HEK293 (cell line): ENCODE measurements around the gene CABLES2.
"Not testable (repeated sequence)": the region's sequence is repeated elsewhere in the genome, so short reads cannot be mapped to it uniquely, and the experiment has no call there.

Source experiments
- CTCF ChIA-PET: fragments of 350-600 bp; formaldehyde crosslinking; extraction: SDS; loops from one replicate; lab custom pipeline; 2021; ENCODE audit warnings: antibody characterized with exemption; lab: Yijun Ruan, JAX
- POLR2A ChIA-PET: fragments of 300-600 bp; formaldehyde crosslinking; extraction: SDS; loops from one replicate; lab custom pipeline; 2020; ENCODE audit warnings: antibody characterized with exemption, inconsistent platforms; lab: Yijun Ruan, JAX
- H3K27ac ChIP-seq: fragments of 200-500 bp; sonication (Bioruptor generic); 2 replicates; pipeline ENCODE4 v1.5.1; 2014; ENCODE audit warnings: low read depth, low read length, control low read depth, inconsistent platforms; ENCODE audit errors: extremely low read depth
- H3K36me3 ChIP-seq, 2 experiments: fragments of 200-500 bp in 1 of 2; sonication (Bioruptor generic) in 1 of 2; 1 replicate in 1 of 2; 2 replicates in 1 of 2; pipeline ENCODE4 v1.5.1; 2014 to 2017; ENCODE audit warnings: inconsistent platforms in 2 of 2, low read length in 2 of 2; ENCODE audit not compliant: control insufficient read depth in 2 of 2, insufficient read depth in 1 of 2
- H3K4me1 ChIP-seq: fragments of 200-500 bp; sonication (Bioruptor generic); 2 replicates; pipeline ENCODE4 v1.5.1; 2014; ENCODE audit warnings: mild to moderate bottlenecking, low read length, inconsistent platforms; ENCODE audit not compliant: control insufficient read depth, insufficient read depth
- H3K4me3 ChIP-seq: 2 replicates; pipeline ENCODE4 v1.5.1; 2011; ENCODE audit warnings: low read depth, mild to moderate bottlenecking, control low read depth, low read length, moderate library complexity
- H3K9me3 ChIP-seq: fragments of 200-500 bp; sonication (Bioruptor generic); 2 replicates; pipeline ENCODE4 v1.5.1; 2014; ENCODE audit warnings: low read depth, low read length, inconsistent platforms; ENCODE audit not compliant: control insufficient read depth, insufficient read depth
- CTCF ChIP-seq: fragments of 450-650 bp; formaldehyde crosslinking; IDR thresholded peaks from 2 replicates; pipeline ENCODE4 v1.5.1; 2016; ENCODE audit warnings: missing biosample characterization, missing genetic modification characterization
- GLIS2 ChIP-seq: fragments of 450-650 bp; formaldehyde crosslinking; IDR thresholded peaks from 2 replicates; pipeline ENCODE4 v1.5.1; 2016; ENCODE audit warnings: missing biosample characterization, missing genetic modification characterization
- MEIS1 ChIP-seq: sonication (generic); formaldehyde crosslinking; IDR thresholded peaks from 2 replicates; pipeline ENCODE4 v1.8.1; 2022; ENCODE audit warnings: missing genetic modification reagents, mild to moderate bottlenecking, borderline replicate concordance
- ZBTB48 ChIP-seq: fragments of 450-650 bp; formaldehyde crosslinking; IDR thresholded peaks from 2 replicates; pipeline ENCODE4 v1.5.1; 2016; ENCODE audit warnings: missing biosample characterization, missing genetic modification characterization
- ZFHX2 ChIP-seq: fragments of 450-650 bp; formaldehyde crosslinking; conservative IDR thresholded peaks from 2 replicates; pipeline ENCODE4 v1.5.1; 2016; ENCODE audit warnings: missing biosample characterization, missing genetic modification characterization
- ZIC2 ChIP-seq: fragments of 450-650 bp; formaldehyde crosslinking; IDR thresholded peaks from 2 replicates; pipeline ENCODE4 v1.5.1; 2016; ENCODE audit warnings: missing biosample characterization, missing genetic modification characterization
- ZNF133 ChIP-seq: fragments of 450-650 bp; formaldehyde crosslinking; IDR thresholded peaks from 2 replicates; pipeline ENCODE4 v1.5.1; 2016; ENCODE audit warnings: missing biosample characterization, missing genetic modification characterization
- ZNF433 ChIP-seq: fragments of 450-650 bp; formaldehyde crosslinking; IDR thresholded peaks from 2 replicates; pipeline ENCODE4 v1.5.1; 2016; ENCODE audit warnings: missing biosample characterization, missing genetic modification characterization, low read depth
- ZNF600 ChIP-seq: fragments of 450-650 bp; formaldehyde crosslinking; IDR thresholded peaks from 2 replicates; pipeline ENCODE4 v1.5.1; 2016; ENCODE audit warnings: missing biosample characterization, missing genetic modification characterization
- ZNF610 ChIP-seq: fragments of 450-650 bp; formaldehyde crosslinking; IDR thresholded peaks from 2 replicates; pipeline ENCODE4 v1.5.1; 2016; ENCODE audit warnings: missing biosample characterization, missing genetic modification characterization, borderline replicate concordance
- ZNF837 ChIP-seq: fragments of 450-650 bp; formaldehyde crosslinking; IDR thresholded peaks from 2 replicates; pipeline ENCODE4 v1.5.1; 2016; ENCODE audit warnings: missing biosample characterization, missing genetic modification characterization
- ZNF843 ChIP-seq: fragments of 450-650 bp; formaldehyde crosslinking; IDR thresholded peaks from 2 replicates; pipeline ENCODE4 v1.5.1; 2016; ENCODE audit warnings: missing biosample characterization, missing genetic modification characterization
- ZXDB ChIP-seq: fragments of 450-650 bp; formaldehyde crosslinking; IDR thresholded peaks from 2 replicates; pipeline ENCODE4 v1.5.1; 2016; ENCODE audit warnings: missing biosample characterization, missing genetic modification characterization
- TF ChIP-seq, protein P1 (sequence below): fragments of 450-650 bp; formaldehyde crosslinking; IDR thresholded peaks from 2 replicates; pipeline ENCODE4 v1.5.1; 2017; ENCODE audit warnings: missing biosample characterization, mild to moderate bottlenecking, missing genetic modification characterization, moderate library complexity
- TF ChIP-seq, protein P2 (sequence below): fragments of 450-650 bp; formaldehyde crosslinking; conservative IDR thresholded peaks from 2 replicates; pipeline ENCODE4 v1.5.1; 2016; ENCODE audit warnings: low read depth, missing biosample characterization, missing genetic modification characterization

The CABLES2 gene

DNA sequence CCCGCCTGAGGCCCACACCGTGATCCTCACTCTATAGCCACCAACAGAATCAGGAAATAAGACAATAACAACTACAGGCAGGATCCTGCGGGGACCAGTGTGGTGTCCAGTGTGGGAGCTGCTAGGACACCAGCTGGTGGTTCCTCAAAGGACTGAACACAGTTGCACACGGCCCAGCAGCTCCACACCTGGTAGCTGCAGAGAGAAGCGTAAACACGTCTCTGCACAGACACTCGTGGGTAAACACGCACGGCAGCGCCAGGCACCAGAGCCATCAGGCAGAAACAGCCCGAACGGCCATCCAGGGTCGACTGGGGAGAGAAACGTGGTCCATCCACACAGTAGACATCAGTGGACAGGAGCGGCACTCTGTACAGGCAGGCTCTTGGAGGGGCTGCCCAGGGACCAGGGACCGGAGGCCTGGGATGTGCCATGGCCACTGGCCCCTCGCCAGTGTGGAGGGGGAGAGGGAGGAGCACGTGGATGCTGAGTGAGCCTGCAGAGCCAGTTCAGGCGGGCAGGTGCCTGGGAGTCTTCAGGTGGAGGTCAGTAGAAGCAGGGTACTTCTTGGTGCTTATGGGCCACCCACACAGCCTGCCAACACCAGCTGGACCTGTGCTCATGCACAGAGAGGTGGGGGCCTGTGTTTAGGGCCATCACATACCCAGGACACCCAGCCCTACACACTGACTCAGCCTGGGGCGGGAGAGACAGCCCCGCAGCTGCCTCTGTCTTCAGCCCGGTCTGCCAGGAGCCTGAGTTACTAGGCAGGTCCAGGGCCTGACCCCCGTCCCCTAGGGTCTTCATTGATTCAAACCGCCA, 32.5 kb downstream of the CABLES2 start:
- H3K9me3 ChIP-seq: no peaks in the 10 kb centered on the region
- H3K36me3 ChIP-seq: no peaks in the 10 kb centered on the region
- H3K27ac ChIP-seq: no peak overlapping the region
- peaks cover 12% of the 10 kb centered on the region for H3K4me1 ChIP-seq
- no peak for TF ChIP-seq MEIS1 (CRISPR knock-in tag)
- peak; percentile 32; the same call in 1 of the 2 replicates for TF ChIP-seq CTCF (tag by site-specific recombination)
- TF ChIP-seq, protein P1, sequence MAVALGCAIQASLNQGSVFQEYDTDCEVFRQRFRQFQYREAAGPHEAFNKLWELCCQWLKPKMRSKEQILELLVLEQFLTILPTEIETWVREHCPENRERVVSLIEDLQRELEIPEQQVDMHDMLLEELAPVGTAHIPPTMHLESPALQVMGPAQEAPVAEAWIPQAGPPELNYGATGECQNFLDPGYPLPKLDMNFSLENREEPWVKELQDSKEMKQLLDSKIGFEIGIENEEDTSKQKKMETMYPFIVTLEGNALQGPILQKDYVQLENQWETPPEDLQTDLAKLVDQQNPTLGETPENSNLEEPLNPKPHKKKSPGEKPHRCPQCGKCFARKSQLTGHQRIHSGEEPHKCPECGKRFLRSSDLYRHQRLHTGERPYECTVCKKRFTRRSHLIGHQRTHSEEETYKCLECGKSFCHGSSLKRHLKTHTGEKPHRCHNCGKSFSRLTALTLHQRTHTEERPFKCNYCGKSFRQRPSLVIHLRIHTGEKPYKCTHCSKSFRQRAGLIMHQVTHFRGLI (tag by site-specific recombination): 0 out of 2 replicates have a peak, but pooled peaks have one; percentile 56
- TF ChIP-seq ZIC2 (tag by site-specific recombination): 0 out of 2 replicates have a peak, but pooled peaks have one; percentile 14
- TF ChIP-seq ZBTB48 (tag by site-specific recombination): peak; percentile 78
- ChIA-PET POLR2A (interaction anchor here (0.7 to 1.5 kb wide), 2 partner anchors 13 to 169 kb away, joined by 3 to 5 read pairs; partner anchors contain the start of gene RPS21), CTCF (interaction anchor here (0.7 kb wide), 1 partner anchor 8 kb away, joined by 5 read pairs; no protein-coding TSS in a partner anchor)
- H3K4me3 ChIP-seq: no peak overlapping the region

GRCh38 chr20:62373631-62374179, 33.4 kb downstream of the CABLES2 start:
- CTCF ChIA-PET, H3K27ac ChIP-seq: not testable (repeated sequence)

GRCh38 chr20:62372042-62372993, 34.8 kb downstream of the CABLES2 start:
- peaks cover 27% of the 10 kb centered on the region for H3K4me1 ChIP-seq
- CTCF ChIA-PET: interaction anchor here (0.6 to 4.6 kb wide), 3 partner anchors 10 to 476 kb away, joined by 3 to 25 read pairs (median 6); no protein-coding TSS in a partner anchor
- H3K9me3 ChIP-seq: no peaks in the 10 kb centered on the region
- TF ChIP-seq ZNF133 (tag by site-specific recombination) (no peak), ZNF837 (tag by site-specific recombination) (no peak), ZNF433 (tag by site-specific recombination) (no peak), ZFHX2 (tag by site-specific recombination) (peak; percentile 50), ZXDB (tag by site-specific recombination) (no peak), ZNF843 (tag by site-specific recombination) (no peak), GLIS2 (peak; percentile 58), ZNF600 (tag by site-specific recombination) (no peak), ZNF610 (tag by site-specific recombination) (no peak)
- TF ChIP-seq, protein P2, sequence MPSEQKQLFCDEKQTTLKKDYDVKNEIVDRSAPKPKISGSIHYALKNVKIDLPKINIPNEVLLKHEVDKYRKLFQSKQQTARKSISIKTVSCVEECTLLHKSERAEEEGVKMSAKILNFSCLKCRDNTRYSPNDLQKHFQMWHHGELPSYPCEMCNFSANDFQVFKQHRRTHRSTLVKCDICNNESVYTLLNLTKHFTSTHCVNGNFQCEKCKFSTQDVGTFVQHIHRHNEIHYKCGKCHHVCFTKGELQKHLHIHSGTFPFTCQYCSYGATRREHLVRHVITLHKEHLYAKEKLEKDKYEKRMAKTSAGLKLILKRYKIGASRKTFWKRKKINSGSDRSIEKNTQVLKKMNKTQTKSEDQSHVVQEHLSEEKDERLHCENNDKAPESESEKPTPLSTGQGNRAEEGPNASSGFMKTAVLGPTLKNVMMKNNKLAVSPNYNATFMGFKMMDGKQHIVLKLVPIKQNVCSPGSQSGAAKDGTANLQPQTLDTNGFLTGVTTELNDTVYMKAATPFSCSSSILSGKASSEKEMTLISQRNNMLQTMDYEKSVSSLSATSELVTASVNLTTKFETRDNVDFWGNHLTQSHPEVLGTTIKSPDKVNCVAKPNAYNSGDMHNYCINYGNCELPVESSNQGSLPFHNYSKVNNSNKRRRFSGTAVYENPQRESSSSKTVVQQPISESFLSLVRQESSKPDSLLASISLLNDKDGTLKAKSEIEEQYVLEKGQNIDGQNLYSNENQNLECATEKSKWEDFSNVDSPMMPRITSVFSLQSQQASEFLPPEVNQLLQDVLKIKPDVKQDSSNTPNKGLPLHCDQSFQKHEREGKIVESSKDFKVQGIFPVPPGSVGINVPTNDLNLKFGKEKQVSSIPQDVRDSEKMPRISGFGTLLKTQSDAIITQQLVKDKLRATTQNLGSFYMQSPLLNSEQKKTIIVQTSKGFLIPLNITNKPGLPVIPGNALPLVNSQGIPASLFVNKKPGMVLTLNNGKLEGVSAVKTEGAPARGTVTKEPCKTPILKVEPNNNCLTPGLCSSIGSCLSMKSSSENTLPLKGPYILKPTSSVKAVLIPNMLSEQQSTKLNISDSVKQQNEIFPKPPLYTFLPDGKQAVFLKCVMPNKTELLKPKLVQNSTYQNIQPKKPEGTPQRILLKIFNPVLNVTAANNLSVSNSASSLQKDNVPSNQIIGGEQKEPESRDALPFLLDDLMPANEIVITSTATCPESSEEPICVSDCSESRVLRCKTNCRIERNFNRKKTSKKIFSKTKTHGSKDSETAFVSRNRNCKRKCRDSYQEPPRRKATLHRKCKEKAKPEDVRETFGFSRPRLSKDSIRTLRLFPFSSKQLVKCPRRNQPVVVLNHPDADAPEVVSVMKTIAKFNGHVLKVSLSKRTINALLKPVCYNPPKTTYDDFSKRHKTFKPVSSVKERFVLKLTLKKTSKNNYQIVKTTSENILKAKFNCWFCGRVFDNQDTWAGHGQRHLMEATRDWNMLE: no peak

More at GRCh38 chr20:62373631-62374179, 33.4 kb downstream of the CABLES2 start:
- H3K9me3 ChIP-seq, H3K4me3 ChIP-seq, H3K36me3 ChIP-seq: not testable (repeated sequence)
- peaks cover 16% of the 10 kb centered on the region for H3K4me1 ChIP-seq
- POLR2A ChIA-PET: interaction anchor here (0.7 to 1.5 kb wide), 2 partner anchors 14 to 168 kb away, joined by 3 to 5 read pairs; partner anchors contain the start of gene RPS21

More at GRCh38 chr20:62372042-62372993, 34.8 kb downstream of the CABLES2 start:
- no peaks in the 10 kb centered on the region for H3K36me3 ChIP-seq
- H3K27ac ChIP-seq: no peak overlapping the region
- POLR2A ChIA-PET: interaction anchor here (0.6 kb wide), 1 partner anchor 79 kb away, joined by 3 read pairs; no protein-coding TSS in a partner anchor
- no peak overlapping the region for H3K4me3 ChIP-seq
